ENCODE results near the gene SV2B. TPM values are rescaled to one million over a fixed set of nuclear protein-coding genes. Genes with fewer than 3 reads are reported as not detected.

Gene SV2B
- total RNA-seq, 6 donors from 2014 or later: 0.40 to 1.4 (median 0.62) TPM; not detected in 2

GRCh38 chr15:91209726-91210125 lies 109.7 kb downstream of the SV2B start:
- H3K27ac ChIP-seq: no peak overlapping the region
- H3K27me3 ChIP-seq: no peaks in the 10 kb centered on the region
- no peaks in the 10 kb centered on the region for H3K36me3 ChIP-seq
- DNase-seq (no peak), ATAC-seq (ENCODE audit: low FRiP score in 2 of 2) (no peak)
- 26 to 38% methylated on average over 3 of the region's 3 CpGs for WGBS, 2 donors
- H3K4me3 ChIP-seq: no peak overlapping the region
- no peak for TF ChIP-seq EP300 (IDR thresholded peaks at IDR 0.05)
- TF ChIP-seq, protein P1, sequence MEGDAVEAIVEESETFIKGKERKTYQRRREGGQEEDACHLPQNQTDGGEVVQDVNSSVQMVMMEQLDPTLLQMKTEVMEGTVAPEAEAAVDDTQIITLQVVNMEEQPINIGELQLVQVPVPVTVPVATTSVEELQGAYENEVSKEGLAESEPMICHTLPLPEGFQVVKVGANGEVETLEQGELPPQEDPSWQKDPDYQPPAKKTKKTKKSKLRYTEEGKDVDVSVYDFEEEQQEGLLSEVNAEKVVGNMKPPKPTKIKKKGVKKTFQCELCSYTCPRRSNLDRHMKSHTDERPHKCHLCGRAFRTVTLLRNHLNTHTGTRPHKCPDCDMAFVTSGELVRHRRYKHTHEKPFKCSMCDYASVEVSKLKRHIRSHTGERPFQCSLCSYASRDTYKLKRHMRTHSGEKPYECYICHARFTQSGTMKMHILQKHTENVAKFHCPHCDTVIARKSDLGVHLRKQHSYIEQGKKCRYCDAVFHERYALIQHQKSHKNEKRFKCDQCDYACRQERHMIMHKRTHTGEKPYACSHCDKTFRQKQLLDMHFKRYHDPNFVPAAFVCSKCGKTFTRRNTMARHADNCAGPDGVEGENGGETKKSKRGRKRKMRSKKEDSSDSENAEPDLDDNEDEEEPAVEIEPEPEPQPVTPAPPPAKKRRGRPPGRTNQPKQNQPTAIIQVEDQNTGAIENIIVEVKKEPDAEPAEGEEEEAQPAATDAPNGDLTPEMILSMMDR (IDR thresholded peaks at IDR 0.05): no peak
- TF ChIP-seq POLR2AphosphoS5 (IDR thresholded peaks at IDR 0.05): no peak
- no peak for TF ChIP-seq POLR2A (IDR thresholded peaks at IDR 0.05)
- H3K4me1 ChIP-seq: peaks cover 0 to 6% (median 2%) of the 10 kb centered on the region in 4 donors
- H3K9me3 ChIP-seq: no peaks in the 10 kb centered on the region

DNA sequence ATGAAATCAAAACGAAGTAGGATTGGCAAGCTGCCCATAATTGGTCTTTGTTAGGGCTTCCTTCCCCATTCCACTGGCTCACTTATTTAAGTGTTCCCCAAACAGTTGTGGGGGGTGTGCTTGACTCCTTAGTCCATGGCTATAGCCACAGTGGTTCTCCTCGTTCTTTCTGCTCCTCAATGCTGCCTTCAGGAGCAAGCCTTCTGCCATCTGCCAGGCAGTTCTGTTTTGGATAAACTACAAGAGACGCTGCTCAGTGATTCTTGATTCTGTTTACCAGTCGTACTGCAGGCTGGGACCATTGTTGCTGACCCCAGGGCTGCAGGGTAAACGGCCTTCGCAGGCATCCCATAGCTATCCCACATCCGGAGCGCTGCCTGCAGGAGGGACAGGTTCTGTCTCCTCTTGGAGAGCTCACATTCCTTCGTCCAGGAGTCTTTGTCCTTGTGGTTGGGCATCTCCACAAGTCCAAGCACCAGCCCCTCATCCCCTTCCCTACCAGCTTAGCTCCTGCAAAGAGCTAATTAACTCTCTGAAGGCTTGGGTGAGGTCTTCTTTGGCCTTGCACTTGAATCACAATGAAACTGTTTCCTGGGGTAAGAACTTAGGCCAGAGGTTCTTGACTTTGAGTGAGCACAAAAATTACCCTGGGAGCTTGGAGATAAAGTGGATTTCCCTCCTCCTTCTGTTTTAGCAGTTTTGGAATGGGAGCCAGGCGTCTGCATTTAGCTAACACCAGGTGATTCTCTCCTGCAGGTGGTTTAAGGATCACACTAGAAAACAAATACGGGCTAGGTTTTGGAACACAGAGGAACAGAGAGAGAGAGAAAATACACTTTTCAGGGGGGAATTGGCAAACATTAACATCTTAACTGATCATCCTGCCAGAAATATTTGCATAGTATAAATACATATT lies 114.9 kb downstream of the SV2B start:
- ATAC-seq (ENCODE audit: low FRiP score in 2 of 2): no peak
- WGBS, 2 donors: 56 to 60% methylated on average over 11 of the region's 11 CpGs

DNA sequence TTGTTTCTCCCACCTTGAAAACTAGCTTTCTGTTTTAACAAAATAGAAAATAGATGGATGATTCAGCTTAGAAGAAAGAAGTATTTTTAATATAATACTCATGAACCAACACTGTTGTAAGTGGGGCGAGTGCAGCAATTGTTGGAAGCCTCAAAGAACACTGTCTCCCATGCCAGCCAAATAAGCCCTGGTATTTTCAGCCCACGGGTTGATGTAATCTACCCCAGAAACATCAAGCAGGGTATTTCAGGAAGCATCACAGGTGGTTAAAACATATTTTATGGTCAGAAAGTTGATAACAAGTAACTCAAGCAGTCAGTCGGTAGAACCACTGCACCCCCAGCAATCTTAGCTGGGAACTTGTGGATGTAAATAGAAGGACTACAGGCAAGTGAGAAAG lies 115.9 kb downstream of the SV2B start:
- H3K9me3 ChIP-seq: no peaks in the 10 kb centered on the region
- 75 to 78% methylated on average over 3 of the region's 3 CpGs for WGBS, 2 donors

More for the DNA sequence above, 114.9 kb downstream of the SV2B start:
- TF ChIP-seq POLR2A (IDR thresholded peaks at IDR 0.05): no peak
- no peak for TF ChIP-seq POLR2AphosphoS5 (IDR thresholded peaks at IDR 0.05)
- TF ChIP-seq, protein P1 (IDR thresholded peaks at IDR 0.05): no peak
- TF ChIP-seq EP300 (IDR thresholded peaks at IDR 0.05): no peak
- H3K4me1 ChIP-seq: peaks cover 0 to 4% (median 1%) of the 10 kb centered on the region in 4 donors
- DNase-seq: no peak
- H3K4me3 ChIP-seq: no peak overlapping the region
- no peak overlapping the region for H3K27ac ChIP-seq
- no peaks in the 10 kb centered on the region for H3K36me3 ChIP-seq
- no peaks in the 10 kb centered on the region for H3K27me3 ChIP-seq
- no peaks in the 10 kb centered on the region for H3K9me3 ChIP-seq

GRCh38 chr15:91219206-91219605 lies 119.1 kb downstream of the SV2B start:
- whole genome bisulfite sequencing, 2 donors: 75 to 78% methylated on average over 1 of the region's 1 CpG
- no peaks in the 10 kb centered on the region for H3K9me3 ChIP-seq
- TF ChIP-seq POLR2A (IDR thresholded peaks at IDR 0.05) (no peak), POLR2AphosphoS5 (IDR thresholded peaks at IDR 0.05) (no peak)
- TF ChIP-seq, protein P1 (IDR thresholded peaks at IDR 0.05): no peak

More for the DNA sequence above, 115.9 kb downstream of the SV2B start:
- ATAC-seq (ENCODE audit: low FRiP score in 2 of 2) (no peak), DNase-seq (no peak)
- no peak overlapping the region for H3K27ac ChIP-seq
- H3K4me1 ChIP-seq: peaks cover 0 to 4% (median 0%) of the 10 kb centered on the region in 4 donors
- H3K27me3 ChIP-seq: no peaks in the 10 kb centered on the region
- no peaks in the 10 kb centered on the region for H3K36me3 ChIP-seq
- TF ChIP-seq POLR2AphosphoS5 (IDR thresholded peaks at IDR 0.05) (no peak), POLR2A (IDR thresholded peaks at IDR 0.05) (no peak), EP300 (IDR thresholded peaks at IDR 0.05) (no peak)
- TF ChIP-seq, protein P1 (IDR thresholded peaks at IDR 0.05): no peak
- no peak overlapping the region for H3K4me3 ChIP-seq

More at GRCh38 chr15:91219206-91219605, 119.1 kb downstream of the SV2B start:
- Histone ChIP-seq H3K36me3 (no peaks in the 10 kb centered on the region), H3K27ac (no peak overlapping the region), H3K4me3 (no peak overlapping the region), H3K4me1 (peaks cover 0 to 4% (median 0%) of the 10 kb centered on the region in 4 donors), H3K27me3 (no peaks in the 10 kb centered on the region)
- DNase-seq (no peak), ATAC-seq (ENCODE audit: low FRiP score in 2 of 2) (no peak)

Measured in upper lobe of left lung (tissue), 6 donors.